HL-60 (cell line): ENCODE measurements around the gene RERE.

ENCODE experiments used
- DNase-seq, 2 experiments: peaks; one replicate each; pipeline ENCODE4 v3.0.0-alpha.2; 2010 to 2020; ENCODE audit warnings: low read depth in 1 of 2, low spot score in 1 of 2
- H3K27ac ChIP-seq: fragments of 250-450 bp; sonication (Bioruptor Pico); replicated peaks from 2 replicates; pipeline ENCODE4 v1.5.1; 2020; ENCODE audit warnings: mild to moderate bottlenecking, moderate library complexity
- H3K27me3 ChIP-seq: fragments of 250-450 bp; sonication (Bioruptor Pico); 2 replicates; pipeline ENCODE4 v1.5.1; 2021; ENCODE audit warnings: mild to moderate bottlenecking, moderate library complexity; ENCODE audit not compliant: insufficient read depth, poor library complexity, severe bottlenecking
- H3K4me3 ChIP-seq: replicated peaks from 2 replicates; pipeline ENCODE4 v1.5.1; 2011; ENCODE audit warnings: mild to moderate bottlenecking, control low read depth, low read length; ENCODE audit not compliant: insufficient read depth
- CTCF ChIP-seq: IDR thresholded peaks from one replicate; pipeline ENCODE4 v1.5.1; 2011; ENCODE audit warnings: low read length, control low read depth, inconsistent platforms; ENCODE audit not compliant: insufficient read depth
- GABPA ChIP-seq: IDR thresholded peaks from 2 replicates; pipeline ENCODE4 v1.6.1; 2012; ENCODE audit warnings: low read depth
- POLR2AphosphoS5 ChIP-seq: IDR thresholded peaks from 2 replicates; pipeline ENCODE4 v1.6.1; 2012; ENCODE audit warnings: low read depth
- REST ChIP-seq: IDR thresholded peaks from 2 replicates; pipeline ENCODE4 v1.6.1; 2012; ENCODE audit warnings: low read depth; ENCODE audit not compliant: insufficient replicate concordance
- SPI1 ChIP-seq: IDR thresholded peaks from 2 replicates; pipeline ENCODE4 v1.6.1; 2012; ENCODE audit warnings: low read depth, mild to moderate bottlenecking, borderline replicate concordance

RERE gene

GRCh38 chr1:8373581-8374241, 443.7 kb downstream of the RERE start:
- no peak overlapping the region for H3K4me3 ChIP-seq
- H3K27me3 ChIP-seq = no peaks in the 10 kb centered on the region
- DNase-seq = no peak
- TF ChIP-seq REST (no peak), GABPA (no peak), CTCF (no peak), POLR2AphosphoS5 (no peak), SPI1 (no peak)
- H3K27ac ChIP-seq = no peak overlapping the region

- H3K4me3 ChIP-seq = no peak overlapping the region
Measured at GRCh38 chr1:8373125-8373524, 444.3 kb downstream of the RERE start.

More at GRCh38 chr1:8373125-8373524, 444.3 kb downstream of the RERE start:
- Histone ChIP-seq H3K27me3 (no peaks in the 10 kb centered on the region), H3K27ac (no peak overlapping the region)
- no peak for DNase-seq
- TF ChIP-seq GABPA = no peak
- TF ChIP-seq POLR2AphosphoS5 = no peak
- TF ChIP-seq SPI1 = no peak
- TF ChIP-seq CTCF = no peak
- TF ChIP-seq REST = no peak
